ENCODE measurements around the gene ANXA8.
"Not testable (repeated sequence)": the region's sequence is repeated elsewhere in the genome, so short reads cannot be mapped to it uniquely, and the experiment has no call there.

Gene ANXA8

DNA sequence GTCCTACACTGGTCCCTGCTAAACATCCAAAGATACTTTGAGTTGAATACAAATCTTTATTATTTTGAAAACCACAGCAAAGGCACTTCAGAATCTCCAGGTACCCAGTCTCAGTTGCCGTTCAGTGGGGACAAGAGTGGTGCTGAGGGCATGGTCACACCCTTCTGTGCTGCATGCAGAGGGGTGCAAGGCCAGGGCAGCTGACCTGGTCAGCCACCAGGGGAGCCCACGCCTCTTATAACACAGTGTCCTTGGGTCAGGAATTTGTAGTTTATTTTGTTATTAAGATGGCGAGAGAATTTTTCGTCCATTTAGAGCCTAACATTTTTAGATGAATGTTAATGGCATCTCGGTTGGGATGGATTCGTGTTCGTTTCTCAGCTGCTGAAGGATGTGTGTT is 16.0 kb downstream of the ANXA8 start:
- DNase-seq (ENCODE audit: extremely low read depth, low read depth); H3K4me3 ChIP-seq (replicated peaks; ENCODE audit: low read depth, low read length): not testable (repeated sequence)

DNA sequence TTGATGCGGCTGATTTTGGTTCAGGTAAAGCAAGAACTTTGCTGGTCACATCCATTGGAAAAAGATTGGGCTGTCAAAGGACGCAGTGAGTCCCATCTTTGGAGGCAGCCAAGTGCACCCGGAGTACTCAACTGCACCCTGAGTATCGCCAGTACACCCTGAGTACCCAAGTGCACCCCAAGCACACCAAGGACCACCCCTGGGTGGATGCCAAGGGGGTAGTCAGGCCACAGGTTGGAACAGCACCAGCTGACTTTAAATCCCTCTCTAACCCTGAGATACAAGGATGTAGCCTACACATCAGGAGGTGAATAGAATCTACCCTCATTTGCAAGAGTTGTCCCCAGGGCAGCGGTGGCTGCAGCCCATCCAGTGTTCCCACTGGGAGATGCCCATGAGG is 16.5 kb downstream of the ANXA8 start:
- not testable (repeated sequence) for H3K4me3 ChIP-seq (replicated peaks; ENCODE audit: low read depth, low read length)

GRCh38 chr10:47465216-47465917 is 18.5 kb downstream of the ANXA8 start:
- not testable (repeated sequence) for DNase-seq (ENCODE audit: extremely low read depth, low read depth); H3K4me3 ChIP-seq (replicated peaks; ENCODE audit: low read depth, low read length)

More for the DNA sequence above, 16.5 kb downstream of the ANXA8 start:
- DNase-seq (ENCODE audit: extremely low read depth, low read depth): not testable (repeated sequence)

- not testable (repeated sequence) for H3K4me3 ChIP-seq (replicated peaks; ENCODE audit: low read depth, low read length); DNase-seq (ENCODE audit: extremely low read depth, low read depth)
Observed at GRCh38 chr10:47462577-47463358, 21.1 kb downstream of the ANXA8 start.

DNA sequence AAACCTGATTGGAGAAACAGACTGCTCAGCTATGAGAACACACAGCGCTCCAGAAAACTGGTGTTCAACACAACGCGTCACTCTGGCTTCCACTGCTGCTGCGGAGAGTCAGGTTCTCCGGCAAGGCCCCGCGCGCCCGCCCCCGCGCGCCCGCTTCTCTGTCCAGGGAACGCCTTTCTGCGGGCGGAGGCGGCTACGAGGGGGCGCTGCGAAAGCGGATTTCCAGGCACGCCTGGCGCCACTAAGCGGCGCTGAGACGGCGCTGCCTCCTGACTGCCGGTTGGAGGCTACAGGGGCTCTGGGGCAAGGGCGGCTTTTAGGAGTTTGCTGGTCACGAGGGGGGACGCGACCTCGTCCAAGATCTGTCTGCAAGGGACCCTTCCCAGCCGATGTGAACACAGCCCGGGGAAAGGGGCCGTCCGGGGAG is 22.6 kb downstream of the ANXA8 start:
- peak; percentile 36 for DNase-seq (ENCODE audit: extremely low read depth, low read depth)
- H3K4me3 ChIP-seq (replicated peaks; ENCODE audit: low read depth, low read length): not testable (repeated sequence)
- TF ChIP-seq, protein P1, sequence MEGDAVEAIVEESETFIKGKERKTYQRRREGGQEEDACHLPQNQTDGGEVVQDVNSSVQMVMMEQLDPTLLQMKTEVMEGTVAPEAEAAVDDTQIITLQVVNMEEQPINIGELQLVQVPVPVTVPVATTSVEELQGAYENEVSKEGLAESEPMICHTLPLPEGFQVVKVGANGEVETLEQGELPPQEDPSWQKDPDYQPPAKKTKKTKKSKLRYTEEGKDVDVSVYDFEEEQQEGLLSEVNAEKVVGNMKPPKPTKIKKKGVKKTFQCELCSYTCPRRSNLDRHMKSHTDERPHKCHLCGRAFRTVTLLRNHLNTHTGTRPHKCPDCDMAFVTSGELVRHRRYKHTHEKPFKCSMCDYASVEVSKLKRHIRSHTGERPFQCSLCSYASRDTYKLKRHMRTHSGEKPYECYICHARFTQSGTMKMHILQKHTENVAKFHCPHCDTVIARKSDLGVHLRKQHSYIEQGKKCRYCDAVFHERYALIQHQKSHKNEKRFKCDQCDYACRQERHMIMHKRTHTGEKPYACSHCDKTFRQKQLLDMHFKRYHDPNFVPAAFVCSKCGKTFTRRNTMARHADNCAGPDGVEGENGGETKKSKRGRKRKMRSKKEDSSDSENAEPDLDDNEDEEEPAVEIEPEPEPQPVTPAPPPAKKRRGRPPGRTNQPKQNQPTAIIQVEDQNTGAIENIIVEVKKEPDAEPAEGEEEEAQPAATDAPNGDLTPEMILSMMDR (IDR thresholded peaks at IDR 0.05; ENCODE audit: low read depth, low read length, missing control alignments): peak; percentile 14

DNA sequence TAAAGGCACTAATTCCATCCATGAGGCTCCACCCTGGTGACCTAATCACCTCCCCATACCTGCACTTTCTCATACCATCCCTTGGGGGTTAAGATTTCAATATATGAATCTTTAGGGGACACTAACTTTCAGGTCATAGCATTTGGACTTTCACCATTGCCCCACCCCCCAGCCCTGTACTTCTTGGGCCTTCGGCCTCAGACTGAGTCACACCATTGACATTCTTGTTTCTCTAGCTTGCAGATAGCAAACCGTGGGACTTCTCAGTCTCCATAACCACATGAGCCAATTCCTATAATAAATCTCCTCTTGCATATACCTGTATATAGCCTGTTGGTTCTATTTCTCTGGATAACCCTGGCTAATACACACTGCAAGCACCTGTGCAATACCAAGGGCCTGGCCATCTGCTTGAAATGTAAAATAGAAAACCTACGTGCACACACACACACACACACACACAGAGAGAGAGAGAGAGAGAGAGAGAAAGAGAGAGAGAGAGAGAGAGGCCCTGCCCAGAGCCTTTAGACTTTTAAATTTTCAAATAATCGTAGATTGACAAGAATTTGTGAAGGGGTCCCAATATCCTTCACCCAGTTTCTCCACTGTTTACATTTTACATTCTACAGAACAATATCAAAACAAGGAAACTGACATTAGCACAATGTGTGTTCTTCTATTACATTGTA is 25.3 kb downstream of the ANXA8 start:
- DNase-seq (ENCODE audit: extremely low read depth, low read depth): no peak
- H3K4me3 ChIP-seq (replicated peaks; ENCODE audit: low read depth, low read length): no peak overlapping the region
- TF ChIP-seq, protein P1 (IDR thresholded peaks at IDR 0.05; ENCODE audit: low read depth, low read length, missing control alignments): no peak

DNA sequence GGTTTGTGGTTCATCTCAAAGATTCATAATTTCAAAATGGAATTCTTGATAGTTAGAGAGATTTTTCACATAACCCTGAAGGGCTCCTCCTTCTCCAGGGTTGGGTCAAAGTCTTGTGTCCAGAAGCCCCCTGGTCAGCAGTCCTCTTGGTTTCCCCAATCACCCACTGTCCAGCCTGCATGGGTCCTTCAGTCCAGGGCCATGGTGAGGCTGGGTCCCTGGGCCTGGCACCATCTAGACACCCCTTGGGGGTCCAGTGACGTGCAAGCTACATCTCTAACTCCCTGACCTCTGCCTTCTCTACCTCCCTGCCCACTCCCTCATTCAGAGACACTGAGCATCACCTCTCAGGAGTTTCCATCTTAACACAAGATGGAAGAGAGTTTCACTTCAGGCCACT is 26.1 kb downstream of the ANXA8 start:
- DNase-seq (ENCODE audit: extremely low read depth, low read depth): no peak
- H3K4me3 ChIP-seq (replicated peaks; ENCODE audit: low read depth, low read length): no peak overlapping the region
- TF ChIP-seq, protein P1 (IDR thresholded peaks at IDR 0.05; ENCODE audit: low read depth, low read length, missing control alignments): no peak

DNA sequence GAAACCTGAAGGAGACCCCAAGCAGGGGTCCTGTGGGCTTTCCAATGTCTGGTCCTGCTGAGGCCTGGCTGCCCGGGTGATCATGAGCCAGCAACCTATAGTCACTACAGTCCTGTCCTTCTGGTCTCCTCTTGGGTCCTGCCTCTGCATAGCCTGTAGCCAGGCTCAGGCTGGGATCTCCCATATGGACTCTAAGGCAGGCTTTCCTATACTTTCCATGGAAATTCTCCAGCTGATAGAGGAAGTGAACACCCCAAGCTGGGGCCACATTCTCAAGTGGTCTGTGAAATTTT is 26.4 kb downstream of the ANXA8 start:
- H3K4me3 ChIP-seq (replicated peaks; ENCODE audit: low read depth, low read length): no peak overlapping the region
- DNase-seq (ENCODE audit: extremely low read depth, low read depth): no peak
- TF ChIP-seq, protein P1 (IDR thresholded peaks at IDR 0.05; ENCODE audit: low read depth, low read length, missing control alignments): no peak

All from HFF-Myc (cell line).